ENCODE data around the gene SGCE.

GRCh38 chr7:94660006-94660405 is 4.1 kb upstream of the SGCE start:
- TF ChIP-seq CEBPB (IDR thresholded peaks at IDR 0.05; ENCODE audit: low read depth) (no peak), POLR2AphosphoS5 (IDR thresholded peaks at IDR 0.05; ENCODE audit: low read depth, low read length) (no peak), SIN3A (IDR thresholded peaks at IDR 0.05; ENCODE audit: low read depth) (no peak), POLR2A (IDR thresholded peaks at IDR 0.05; ENCODE audit: borderline replicate concordance, extremely low read depth, insufficient read depth, insufficient read length) (no peak), CTCF (IDR thresholded peaks at IDR 0.05 in 2 of 3, conservative IDR thresholded peaks at IDR 0.05 in 1 of 3; ENCODE audit: borderline replicate concordance in 1 of 3, insufficient read depth in 1 of 3, low read depth in 2 of 3, low read length in 2 of 3) (no peak), ZNF274 (IDR thresholded peaks at IDR 0.05; ENCODE audit: low read depth, low read length) (no peak), REST (IDR thresholded peaks at IDR 0.05; ENCODE audit: low read depth) (no peak), MAX (IDR thresholded peaks at IDR 0.05) (no peak), EGR1 (IDR thresholded peaks at IDR 0.05; ENCODE audit: low read depth) (no peak), RAD21 (IDR thresholded peaks at IDR 0.05; ENCODE audit: low read depth) (no peak), EZH2phosphoT487 (IDR thresholded peaks at IDR 0.05; ENCODE audit: borderline replicate concordance) (no peak)

Measured in HCT116 (cell line).